NCI-H345 treated with DMSO at 0.1 percent for 48 hours (cell line): ENCODE data around the gene LRR1.
A peak's percentile ranks its signal among the peaks of the same experiment; 100 is the strongest.
"Not testable (repeated sequence)": the region's sequence is repeated elsewhere in the genome, so short reads cannot be mapped to it uniquely, and the experiment has no call there.

Experiments used
- DNase-seq: peaks from one replicate; lab custom pipeline; 2025; ENCODE audit not compliant: unreplicated experiment; lab: John Stamatoyannopoulos, UW

The LRR1 gene

GRCh38 chr14:49598485-49599300 is at the start of gene LRR1:
TSS of gene LRR1 (plus strand) at chr14:49598940. CDS start at chr14:49599021, 81 bp downstream.
- peak; percentile 80 for DNase-seq

- DNase-seq = no peak
These were observed 49.3 kb upstream of the LRR1 start for GRCh38 chr14:49549446-49549845.

GRCh38 chr14:49549881-49550280 is 48.9 kb upstream of the LRR1 start:
- no peak for DNase-seq

GRCh38 chr14:49550286-49551184 is 48.2 kb upstream of the LRR1 start:
- DNase-seq = no peak

GRCh38 chr14:49551569-49551968 is 47.2 kb upstream of the LRR1 start:
- no peak for DNase-seq

GRCh38 chr14:49553106-49553505 is 45.6 kb upstream of the LRR1 start:
- no peak for DNase-seq

GRCh38 chr14:49553892-49554291 is 44.8 kb upstream of the LRR1 start:
- no peak for DNase-seq

- no peak for DNase-seq
These were observed 38.6 kb upstream of the LRR1 start for GRCh38 chr14:49559979-49560768.

GRCh38 chr14:49566714-49567113 is 32.0 kb upstream of the LRR1 start:
- DNase-seq = no peak

GRCh38 chr14:49569281-49569680 is 29.5 kb upstream of the LRR1 start:
- DNase-seq = no peak

- no peak for DNase-seq
These were observed 24.7 kb upstream of the LRR1 start for GRCh38 chr14:49574038-49574437.

GRCh38 chr14:49578141-49578540 is 20.6 kb upstream of the LRR1 start:
- DNase-seq = no peak

GRCh38 chr14:49579841-49580240 is 18.9 kb upstream of the LRR1 start:
- no peak for DNase-seq

GRCh38 chr14:49581209-49582112 is 17.3 kb upstream of the LRR1 start:
- DNase-seq = no peak

GRCh38 chr14:49582113-49582977 is 16.4 kb upstream of the LRR1 start:
- no peak for DNase-seq

GRCh38 chr14:49583629-49584028 is 15.1 kb upstream of the LRR1 start:
- DNase-seq = no peak

- no peak for DNase-seq
These were observed 14.7 kb upstream of the LRR1 start for GRCh38 chr14:49584058-49584457.

- DNase-seq = not testable (repeated sequence)
These were observed 13.6 kb upstream of the LRR1 start for GRCh38 chr14:49584981-49585640.
